ELF-1 (cell line): ENCODE results near the gene ATG13.
"Not testable (repeated sequence)": the region's sequence is repeated elsewhere in the genome, so short reads cannot be mapped to it uniquely, and the experiment has no call there.

Experiments used
- DNase-seq: peaks from one replicate; pipeline ENCODE4 v3.0.0-alpha.2; 2016; ENCODE audit warnings: low read depth, low spot score

The ATG13 gene

GRCh38 chr11:46643531-46643930 lies 26.2 kb downstream of the ATG13 start:
- DNase-seq, result no peak

- no peak for DNase-seq
Observed at GRCh38 chr11:46643986-46644385, 26.6 kb downstream of the ATG13 start.

- peak; percentile 38 for DNase-seq
Observed at GRCh38 chr11:46649180-46649738, 31.9 kb downstream of the ATG13 start.

DNA sequence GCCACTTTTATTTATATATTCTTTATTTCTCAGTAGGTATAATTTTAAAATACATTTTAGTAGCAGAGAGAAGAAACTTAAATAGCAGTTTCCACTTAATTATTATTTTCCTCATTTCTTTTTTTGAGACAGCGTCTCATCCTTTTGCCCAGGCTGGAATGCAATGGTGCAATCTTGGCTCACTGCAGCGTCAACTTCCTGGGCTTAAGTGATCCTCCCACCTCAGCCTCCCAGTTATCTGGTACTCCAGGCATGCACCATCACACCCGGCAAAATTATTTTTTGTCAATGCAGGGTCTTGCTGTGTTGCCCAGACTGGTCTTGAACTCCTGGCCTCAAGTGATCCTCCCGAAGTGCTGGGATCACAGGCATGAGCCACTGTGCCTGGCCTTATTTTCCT lies 38.3 kb downstream of the ATG13 start:
- no peak for DNase-seq

- DNase-seq, result no peak
Observed at GRCh38 chr11:46657186-46657585, 39.8 kb downstream of the ATG13 start.

- DNase-seq, result no peak
Observed at GRCh38 chr11:46658259-46658658, 40.9 kb downstream of the ATG13 start.

DNA sequence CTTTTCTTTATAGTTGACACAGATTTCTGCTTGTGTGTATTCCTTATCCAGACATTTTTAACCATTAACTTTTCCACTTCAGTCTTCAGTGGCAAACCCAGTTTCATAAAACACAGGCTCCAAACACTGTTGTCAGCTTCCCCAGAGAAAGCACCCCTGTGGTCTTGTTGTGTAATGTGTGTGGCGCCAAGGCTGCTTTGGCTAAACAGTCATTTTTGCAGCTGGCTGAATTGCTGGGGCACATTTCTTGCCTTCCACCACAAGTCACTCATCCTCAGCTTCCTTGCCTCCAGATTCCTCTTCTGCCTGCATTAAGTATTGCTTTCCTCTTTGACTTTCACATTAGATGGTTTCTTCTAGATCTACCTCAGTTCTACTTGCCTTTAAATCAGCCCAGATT lies 42.6 kb downstream of the ATG13 start:
- no peak for DNase-seq

DNA sequence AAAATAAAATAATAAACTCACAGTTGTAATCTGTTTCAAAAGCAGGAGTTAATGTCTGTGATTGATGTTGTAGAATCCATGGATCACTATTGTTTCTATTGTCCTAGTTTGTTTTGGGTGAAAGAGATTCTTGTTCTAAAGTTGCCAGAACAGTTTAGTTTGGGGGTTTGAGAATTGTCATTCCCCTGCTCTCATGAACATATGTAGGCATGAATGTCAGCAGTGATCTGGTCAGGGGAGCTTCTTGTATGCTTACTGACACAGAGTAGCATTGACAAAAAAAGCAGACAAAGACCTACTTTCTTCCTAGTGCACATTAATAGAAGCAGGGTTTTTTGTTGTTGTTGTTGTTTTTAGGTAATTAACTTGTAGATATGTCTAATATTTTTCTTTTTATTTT lies 44.5 kb downstream of the ATG13 start:
- no peak for DNase-seq

DNA sequence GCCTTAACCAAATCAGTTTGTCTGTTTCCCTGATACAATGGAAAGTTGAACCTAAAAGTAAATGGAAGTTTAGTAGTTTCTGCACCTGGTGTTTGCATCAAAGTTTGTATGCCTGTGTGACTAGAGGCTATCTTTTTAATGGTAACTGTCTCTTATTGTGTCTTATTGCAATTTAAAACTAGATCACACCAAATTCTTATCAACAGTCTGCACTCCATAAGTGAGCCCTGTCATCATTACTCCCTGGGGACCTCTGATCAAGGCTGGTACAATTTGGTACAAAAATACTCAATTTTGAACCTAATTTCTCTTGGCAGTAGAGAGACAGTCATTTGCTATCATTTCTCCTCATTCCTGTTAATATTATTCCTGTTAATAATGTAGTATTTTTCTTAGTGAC lies 45.0 kb downstream of the ATG13 start:
- DNase-seq, result no peak

DNA sequence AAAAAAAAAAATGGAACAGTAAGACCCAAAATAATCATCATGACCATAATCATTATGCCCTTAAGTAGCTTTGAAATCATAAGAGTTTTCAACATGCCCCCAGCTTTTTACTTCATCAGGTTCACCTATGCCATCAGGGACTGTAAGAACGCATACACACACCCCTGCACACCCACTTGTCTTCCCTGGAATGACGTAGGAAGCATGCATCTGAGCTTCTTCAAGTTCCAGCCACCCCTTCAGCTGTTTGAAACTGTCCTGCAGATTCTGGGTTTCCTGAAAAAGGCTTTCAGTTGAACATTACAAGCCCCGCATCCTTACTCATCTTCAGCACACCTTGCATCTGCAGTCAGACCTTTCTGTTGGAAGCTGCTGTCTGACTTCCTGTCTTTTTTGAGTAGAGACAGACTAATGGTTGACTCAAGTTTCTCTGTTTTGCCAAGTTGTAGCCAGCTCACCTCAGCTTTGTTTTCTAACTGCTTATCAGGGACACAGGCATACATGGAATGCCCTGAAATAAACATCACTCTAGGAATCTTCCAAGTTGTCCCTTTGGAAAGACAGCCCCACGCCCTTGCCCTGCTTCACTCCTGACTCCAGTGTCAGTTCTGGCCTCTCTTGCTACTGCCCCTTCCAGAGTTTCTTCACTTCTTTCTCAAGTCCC lies 46.1 kb downstream of the ATG13 start:
- no peak for DNase-seq

DNA sequence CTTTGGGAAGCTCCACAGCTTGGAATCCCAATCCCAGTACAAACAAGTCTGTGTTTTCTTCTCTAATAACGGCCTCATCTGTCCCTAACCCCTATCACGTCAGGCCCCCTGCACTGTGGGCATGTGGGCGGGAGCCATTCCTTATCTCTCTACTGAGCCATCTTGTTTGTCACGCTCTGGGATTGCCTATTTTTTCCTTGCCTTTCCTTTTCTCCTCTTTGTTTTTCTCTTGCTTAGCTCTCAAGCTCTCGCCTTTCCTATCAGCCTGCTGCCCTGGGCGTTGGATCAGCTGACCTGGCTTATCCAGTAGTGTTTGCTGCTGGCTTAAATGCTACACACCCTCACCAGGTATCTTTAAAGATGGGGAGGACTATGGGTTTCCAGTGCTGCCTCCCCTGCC lies 47.3 kb downstream of the ATG13 start:
- no peak for DNase-seq

- DNase-seq, result no peak
Observed at GRCh38 chr11:46665356-46665755, 48.0 kb downstream of the ATG13 start.

GRCh38 chr11:46666516-46666915 lies 49.2 kb downstream of the ATG13 start:
- no peak for DNase-seq

- DNase-seq, result no peak
Observed at GRCh38 chr11:46667043-46667481, 49.7 kb downstream of the ATG13 start.

DNA sequence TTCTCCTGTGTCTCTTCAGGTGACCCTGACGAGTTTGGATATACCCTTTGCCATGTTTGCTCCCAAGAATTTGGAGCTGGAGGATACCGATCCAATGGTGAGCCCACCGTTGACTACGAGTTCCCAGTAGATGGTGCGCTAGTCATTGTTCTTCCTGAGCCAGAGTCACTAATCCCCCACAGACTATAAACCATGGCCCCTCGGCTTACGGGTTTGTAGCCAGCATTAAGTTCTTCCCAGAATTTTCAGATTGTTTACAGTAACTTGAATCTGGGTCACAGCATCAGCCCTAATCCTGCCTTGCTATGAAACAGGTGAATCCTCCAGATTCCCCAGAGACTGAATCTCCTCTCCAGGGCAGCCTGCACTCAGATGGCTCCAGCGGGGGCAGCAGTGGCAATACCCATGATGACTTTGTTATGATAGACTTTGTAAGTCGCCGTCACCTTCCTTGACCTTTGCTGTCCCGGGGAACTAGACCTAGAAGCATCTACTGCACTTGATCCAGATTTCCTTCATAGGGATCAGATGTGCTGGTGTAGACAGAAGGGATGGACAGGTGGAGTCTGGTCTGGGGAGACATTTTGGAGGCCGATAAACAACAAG lies 51.2 kb downstream of the ATG13 start:
- DNase-seq, result no peak

DNA sequence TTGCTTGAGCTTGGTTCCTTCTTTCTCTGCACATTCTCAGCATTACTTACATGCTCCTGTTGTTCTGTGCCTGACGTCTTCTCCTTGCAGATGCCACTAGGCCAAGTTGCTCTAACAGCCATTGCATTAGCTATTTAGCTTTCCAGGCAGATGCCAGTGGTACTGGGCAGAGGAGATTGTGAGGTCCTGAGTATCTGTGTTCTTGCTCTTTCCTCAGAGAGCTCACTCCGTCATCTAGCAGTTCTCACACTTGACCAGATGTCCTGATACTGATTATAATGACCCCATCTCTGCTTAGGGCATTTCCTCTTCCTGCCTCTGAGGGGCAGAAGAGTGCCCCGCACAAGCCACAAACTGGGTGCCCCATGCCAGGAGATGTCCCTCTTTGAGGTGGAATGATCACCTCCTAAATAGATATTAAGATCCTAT lies 52.4 kb downstream of the ATG13 start:
- no peak for DNase-seq

DNA sequence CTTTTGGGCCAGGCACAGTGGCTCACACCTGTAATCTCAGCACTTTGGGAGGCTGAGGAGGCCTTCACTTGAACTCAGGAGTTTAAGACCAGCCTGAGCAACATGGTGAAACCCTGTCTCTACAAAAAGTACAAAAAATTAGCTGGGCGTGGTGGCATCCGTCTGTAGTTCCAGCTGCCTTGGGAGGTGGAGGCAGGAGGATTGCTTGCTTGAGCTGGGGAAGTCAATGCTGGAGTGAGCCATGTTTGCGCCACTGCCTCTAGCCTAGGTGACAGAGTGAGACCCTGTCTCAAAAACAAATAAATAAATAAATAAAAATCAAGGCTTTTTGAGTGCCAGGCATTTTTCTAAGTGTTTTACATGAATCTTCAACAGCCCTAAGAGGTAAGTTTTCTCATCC lies 53.2 kb downstream of the ATG13 start:
- not testable (repeated sequence) for DNase-seq

DNA sequence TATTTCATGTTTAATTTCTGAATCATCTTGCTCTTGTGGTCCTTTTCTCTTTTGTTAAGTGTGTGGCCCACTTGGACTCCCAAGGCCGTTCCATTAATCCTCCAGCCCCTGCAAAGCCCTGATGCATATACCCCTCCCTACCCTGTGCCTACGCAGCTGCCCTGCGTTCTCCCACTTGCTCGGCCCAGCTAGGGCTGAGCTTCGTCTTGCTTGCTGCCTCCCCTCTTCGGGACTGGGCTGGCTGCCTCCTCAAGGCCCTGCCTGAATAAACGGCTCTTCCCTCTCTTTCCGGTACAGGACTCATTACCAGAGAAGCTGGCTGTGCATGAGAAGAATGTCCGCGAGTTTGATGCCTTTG lies 54.6 kb downstream of the ATG13 start:
- DNase-seq, result no peak

GRCh38 chr11:46672381-46672839 lies 55.1 kb downstream of the ATG13 start:
- no peak for DNase-seq

DNA sequence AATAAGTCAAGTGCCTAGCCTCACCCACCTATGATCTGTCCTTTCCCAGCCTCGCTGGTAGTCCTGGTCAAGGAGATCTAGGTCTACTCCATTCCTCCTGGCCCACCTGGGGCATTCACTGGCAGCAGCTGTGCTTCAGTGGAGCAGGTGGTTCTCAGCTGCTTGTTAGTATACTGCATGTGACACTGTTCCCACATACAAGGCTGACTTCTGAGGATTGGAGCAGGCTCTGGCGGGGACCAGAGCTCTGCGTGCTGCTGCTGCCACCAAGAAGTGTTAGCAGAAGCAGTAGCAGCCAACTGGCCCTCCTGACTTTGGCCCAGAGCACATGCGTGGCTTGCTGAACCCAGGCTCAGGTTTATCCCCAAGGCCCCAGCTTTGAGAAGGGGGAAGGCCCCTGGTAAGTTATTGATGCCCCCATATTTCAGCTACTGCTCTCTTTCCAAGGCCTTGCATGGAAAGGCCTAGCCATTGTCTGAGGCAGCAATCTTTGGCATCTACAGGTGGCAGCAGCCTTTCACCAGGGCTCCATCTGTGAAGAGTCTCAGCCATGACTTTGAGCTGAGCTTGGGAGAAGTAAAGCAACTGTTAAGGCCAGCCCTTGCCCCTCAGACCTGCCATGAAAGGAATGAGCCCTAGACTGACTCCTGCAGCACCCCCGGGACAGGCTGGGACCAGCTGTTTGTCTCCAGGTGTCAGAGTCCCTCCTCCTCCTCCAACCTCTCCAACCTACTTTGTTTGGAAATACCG lies 56.5 kb downstream of the ATG13 start:
- no peak for DNase-seq

GRCh38 chr11:46674463-46675287 lies 57.3 kb downstream of the ATG13 start:
- DNase-seq, result peak; percentile 98
